ENCODE measurements around the gene CCDC9.
"Not testable (repeated sequence)": the region's sequence is repeated elsewhere in the genome, so short reads cannot be mapped to it uniquely, and the experiment has no call there.

CCDC9 gene

DNA sequence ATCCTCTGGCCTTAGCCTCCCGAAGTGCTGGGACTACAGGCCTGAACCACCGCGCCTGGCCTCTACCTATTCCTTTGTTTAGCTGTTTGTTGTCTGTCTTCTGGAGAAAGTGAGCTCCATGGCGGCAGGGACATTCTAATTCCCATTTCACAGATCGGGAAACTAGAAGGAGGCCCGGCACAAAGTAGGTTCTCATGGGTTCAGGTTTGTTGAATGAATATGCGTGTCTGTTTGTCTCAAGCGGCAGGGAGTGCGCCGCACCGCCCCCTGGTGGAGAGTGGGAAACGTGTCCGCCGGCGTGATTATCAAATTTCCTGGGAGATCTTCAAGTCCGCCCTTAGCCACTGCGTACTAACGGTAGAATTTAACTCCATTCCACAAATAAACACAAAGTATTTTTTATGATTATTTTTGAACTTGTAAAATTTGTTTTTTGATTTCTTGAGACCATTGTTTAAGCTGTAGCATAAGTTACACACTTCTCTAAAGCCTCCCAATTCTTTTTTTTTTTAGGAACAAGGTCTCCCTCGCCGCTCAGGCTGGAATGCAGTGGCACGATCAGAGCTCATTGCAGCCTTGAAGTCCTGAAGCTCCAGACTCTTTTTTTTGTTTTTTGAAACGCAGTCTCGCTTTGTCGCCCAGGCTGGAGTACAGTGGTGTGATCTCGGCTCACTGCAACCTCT, 8.9 kb upstream of the CCDC9 start:
- Histone ChIP-seq H3K36me3 (ENCODE audit: control insufficient read depth, insufficient read depth, low read length) (no peaks in the 10 kb centered on the region), H3K56ac (ENCODE audit: low read length) (no peak overlapping the region), H2BK5ac (ENCODE audit: low read length) (no peak overlapping the region), H3K4me2 (ENCODE audit: low read length) (no peak overlapping the region), H3K9ac (ENCODE audit: low read length) (no peak overlapping the region), H2BK120ac (ENCODE audit: low read depth, low read length) (no peak overlapping the region), H3K4me3 (ENCODE audit: low read length) (no peak overlapping the region), H4K5ac (ENCODE audit: low read length) (no peak overlapping the region), H2BK15ac (replicated peaks; ENCODE audit: low read depth) (no peak overlapping the region), H3K23ac (ENCODE audit: low read length) (no peak overlapping the region), H4K8ac (ENCODE audit: low read depth, low read length) (no peak overlapping the region), H3K18ac (ENCODE audit: low read length) (no peak overlapping the region), H3K4me1 (ENCODE audit: control insufficient read depth, low read depth, low read length) (peaks cover 2% of the 10 kb centered on the region), H3K4ac (ENCODE audit: low read depth, low read length) (no peak overlapping the region), H3K27me3 (ENCODE audit: insufficient read depth, low read length, poor library complexity) (no peaks in the 10 kb centered on the region), H3K27ac (ENCODE audit: low read depth, low read length) (no peak overlapping the region), H3K79me2 (ENCODE audit: control insufficient read depth, insufficient read depth, low read length) (no peaks in the 10 kb centered on the region), H3K79me1 (ENCODE audit: low read length) (no peaks in the 10 kb centered on the region), H2AK5ac (ENCODE audit: low read length) (no peak overlapping the region)
- DNase-seq, result peak; percentile 83
- no CpG with 5 or more reads among the region's 25 CpGs for WGBS (ENCODE audit: extremely low coverage, insufficient coverage, low lambda C conversion rate)

DNA sequence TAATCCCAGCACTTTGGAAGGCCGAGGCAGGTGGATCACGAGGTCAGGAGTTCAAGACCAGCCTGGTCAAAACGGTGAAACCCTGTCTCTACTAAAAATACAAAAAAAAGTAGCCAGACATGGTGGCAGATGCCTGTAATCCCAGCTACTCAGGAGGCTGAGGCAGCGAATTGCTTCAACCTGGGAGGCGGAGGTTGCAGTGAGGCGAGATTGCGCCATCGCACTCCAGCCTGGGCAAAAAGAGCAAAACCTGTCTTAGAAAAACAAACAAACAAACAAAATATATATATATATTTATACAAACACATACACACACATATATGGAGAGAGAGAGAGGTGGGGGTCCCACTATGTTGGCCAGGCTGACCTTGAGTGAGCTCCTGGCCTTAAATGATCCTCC, 3.3 kb upstream of the CCDC9 start:
- H2BK120ac ChIP-seq (ENCODE audit: low read depth, low read length); H3K4me1 ChIP-seq (ENCODE audit: control insufficient read depth, low read depth, low read length); H2BK15ac ChIP-seq (replicated peaks; ENCODE audit: low read depth); H3K56ac ChIP-seq (ENCODE audit: low read length); H3K79me1 ChIP-seq (ENCODE audit: low read length); H3K27ac ChIP-seq (ENCODE audit: low read depth, low read length); H3K4ac ChIP-seq (ENCODE audit: low read depth, low read length); H3K4me2 ChIP-seq (ENCODE audit: low read length); H3K4me3 ChIP-seq (ENCODE audit: low read length); H3K23ac ChIP-seq (ENCODE audit: low read length); DNase-seq; H2BK5ac ChIP-seq (ENCODE audit: low read length); H3K18ac ChIP-seq (ENCODE audit: low read length); H4K5ac ChIP-seq (ENCODE audit: low read length); H4K8ac ChIP-seq (ENCODE audit: low read depth, low read length); H3K36me3 ChIP-seq (ENCODE audit: control insufficient read depth, insufficient read depth, low read length); H3K27me3 ChIP-seq (ENCODE audit: insufficient read depth, low read length, poor library complexity); H2AK5ac ChIP-seq (ENCODE audit: low read length); H3K9ac ChIP-seq (ENCODE audit: low read length); H3K79me2 ChIP-seq (ENCODE audit: control insufficient read depth, insufficient read depth, low read length): not testable (repeated sequence)
- no CpG with 5 or more reads among the region's 8 CpGs for WGBS (ENCODE audit: extremely low coverage, insufficient coverage, low lambda C conversion rate)

DNA sequence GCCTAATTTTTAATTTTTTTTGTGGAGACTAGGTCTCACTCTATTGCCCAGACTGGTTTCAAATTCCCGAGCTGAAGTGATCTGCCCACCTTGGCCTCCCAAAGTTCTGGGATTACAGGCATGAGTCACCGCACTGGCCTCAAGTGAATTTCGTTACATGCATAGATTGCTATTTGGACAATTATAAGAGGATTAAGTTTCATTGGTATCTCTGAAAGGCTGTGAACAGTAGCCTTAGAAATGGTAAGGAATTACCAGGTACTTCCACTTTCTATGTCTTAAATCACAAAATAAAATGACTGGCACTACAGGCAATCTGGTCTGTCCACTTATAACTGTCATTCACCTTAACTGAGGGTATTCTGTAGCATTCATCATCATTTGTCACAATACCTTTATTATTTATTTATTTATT, 2.9 kb upstream of the CCDC9 start:
- Histone ChIP-seq H3K56ac (ENCODE audit: low read length) (no peak overlapping the region), H3K23ac (ENCODE audit: low read length) (no peak overlapping the region), H3K4me3 (ENCODE audit: low read length) (no peak overlapping the region), H3K79me1 (ENCODE audit: low read length) (peaks cover 8% of the 10 kb centered on the region), H3K4ac (ENCODE audit: low read depth, low read length) (no peak overlapping the region), H2BK120ac (ENCODE audit: low read depth, low read length) (no peak overlapping the region), H3K18ac (ENCODE audit: low read length) (no peak overlapping the region), H2AK5ac (ENCODE audit: low read length) (no peak overlapping the region), H4K5ac (ENCODE audit: low read length) (no peak overlapping the region), H3K4me1 (ENCODE audit: control insufficient read depth, low read depth, low read length) (peaks cover 2% of the 10 kb centered on the region), H3K79me2 (ENCODE audit: control insufficient read depth, insufficient read depth, low read length) (peaks cover 9% of the 10 kb centered on the region), H3K27ac (ENCODE audit: low read depth, low read length) (no peak overlapping the region), H3K36me3 (ENCODE audit: control insufficient read depth, insufficient read depth, low read length) (no peaks in the 10 kb centered on the region), H4K8ac (ENCODE audit: low read depth, low read length) (no peak overlapping the region), H2BK5ac (ENCODE audit: low read length) (no peak overlapping the region), H3K4me2 (ENCODE audit: low read length) (no peak overlapping the region), H3K27me3 (ENCODE audit: insufficient read depth, low read length, poor library complexity) (no peaks in the 10 kb centered on the region), H3K9ac (ENCODE audit: low read length) (no peak overlapping the region), H2BK15ac (replicated peaks; ENCODE audit: low read depth) (no peak overlapping the region)
- DNase-seq, result peak; percentile 65
- WGBS (ENCODE audit: extremely low coverage, insufficient coverage, low lambda C conversion rate), result no CpG with 5 or more reads among the region's 3 CpGs

DNA sequence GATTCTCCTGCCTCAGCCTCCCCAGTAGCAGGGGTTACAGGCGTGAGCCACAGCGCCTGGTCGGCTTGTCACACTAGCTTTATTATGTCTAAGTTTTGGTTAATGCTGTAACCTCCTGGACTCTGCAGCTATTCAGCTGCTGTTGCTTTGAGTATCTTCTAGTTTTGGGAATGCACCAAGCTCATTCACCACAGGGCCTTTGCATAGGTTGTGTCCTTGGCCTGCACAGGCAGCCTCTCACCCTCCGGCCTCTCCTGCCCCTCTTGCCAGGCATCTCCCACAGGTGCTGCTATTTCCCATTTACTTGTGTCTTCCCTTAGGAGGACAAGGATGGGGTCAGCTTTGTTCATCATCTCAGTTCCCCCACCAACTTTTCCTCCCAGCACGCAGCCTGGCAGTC, 2.4 kb upstream of the CCDC9 start:
- no peak overlapping the region for H2BK5ac ChIP-seq (ENCODE audit: low read length)
- no peak overlapping the region for H3K4me2 ChIP-seq (ENCODE audit: low read length)
- no peak overlapping the region for H2AK5ac ChIP-seq (ENCODE audit: low read length)
- H3K79me2 ChIP-seq (ENCODE audit: control insufficient read depth, insufficient read depth, low read length), result peaks cover 10% of the 10 kb centered on the region
- H3K23ac ChIP-seq (ENCODE audit: low read length), result no peak overlapping the region
- H4K8ac ChIP-seq (ENCODE audit: low read depth, low read length), result no peak overlapping the region
- WGBS (ENCODE audit: extremely low coverage, insufficient coverage, low lambda C conversion rate), result no CpG with 5 or more reads among the region's 5 CpGs
- H3K27me3 ChIP-seq (ENCODE audit: insufficient read depth, low read length, poor library complexity), result no peaks in the 10 kb centered on the region
- no peak overlapping the region for H2BK15ac ChIP-seq (replicated peaks; ENCODE audit: low read depth)
- no peak overlapping the region for H3K9ac ChIP-seq (ENCODE audit: low read length)
- H3K27ac ChIP-seq (ENCODE audit: low read depth, low read length), result no peak overlapping the region
- no peak overlapping the region for H3K4me3 ChIP-seq (ENCODE audit: low read length)
- no peak overlapping the region for H3K18ac ChIP-seq (ENCODE audit: low read length)
- no peak for DNase-seq
- H3K79me1 ChIP-seq (ENCODE audit: low read length), result peaks cover 11% of the 10 kb centered on the region
- H3K4me1 ChIP-seq (ENCODE audit: control insufficient read depth, low read depth, low read length), result peaks cover 2% of the 10 kb centered on the region
- H3K56ac ChIP-seq (ENCODE audit: low read length), result no peak overlapping the region
- no peak overlapping the region for H4K5ac ChIP-seq (ENCODE audit: low read length)
- peaks cover under 1% of the 10 kb centered on the region for H3K36me3 ChIP-seq (ENCODE audit: control insufficient read depth, insufficient read depth, low read length)
- H2BK120ac ChIP-seq (ENCODE audit: low read depth, low read length), result no peak overlapping the region
- no peak overlapping the region for H3K4ac ChIP-seq (ENCODE audit: low read depth, low read length)

DNA sequence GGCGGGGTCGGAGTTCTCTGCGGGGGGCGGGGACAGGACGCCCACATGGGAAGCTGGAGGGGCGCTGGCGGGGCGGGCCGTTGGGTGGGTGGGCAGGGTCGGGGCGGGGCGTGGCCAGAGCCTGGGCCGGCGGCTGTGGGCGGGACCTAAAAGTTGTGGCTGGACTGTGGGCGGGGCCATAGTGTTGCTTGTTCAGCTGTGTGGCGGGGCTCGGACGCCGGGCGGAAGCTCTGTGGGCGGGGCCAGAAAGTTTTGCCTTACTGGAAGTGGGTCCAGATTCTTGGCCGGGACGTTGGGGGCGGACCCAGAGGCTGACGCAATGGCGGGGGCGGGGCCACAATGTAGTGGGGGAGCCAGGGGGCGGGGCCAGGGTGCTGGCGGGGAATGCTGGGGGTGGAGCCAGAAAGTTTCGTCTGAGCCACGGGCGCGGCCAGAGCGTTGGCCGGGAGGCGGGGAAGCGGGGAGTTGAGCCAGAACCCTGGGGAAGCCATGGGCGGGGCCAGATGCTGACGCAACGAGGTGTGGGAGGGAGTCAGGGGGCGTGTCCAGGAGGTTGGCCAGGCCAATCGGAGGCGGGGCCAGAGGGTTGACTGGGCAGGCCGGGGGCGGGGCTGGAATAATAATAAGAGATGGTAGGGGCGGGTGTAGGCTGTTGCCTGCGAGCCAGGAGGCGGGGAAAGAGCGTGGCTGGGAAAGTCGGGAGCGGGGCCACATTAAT, 527 bp downstream of the CCDC9 start:
- Histone ChIP-seq H2BK15ac (replicated peaks; ENCODE audit: low read depth) (no peak overlapping the region), H3K23ac (ENCODE audit: low read length) (no peak overlapping the region), H3K56ac (ENCODE audit: low read length) (peak overlapping the region; percentile 90), H3K9ac (ENCODE audit: low read length) (peak overlapping the region; percentile 51), H3K36me3 (ENCODE audit: control insufficient read depth, insufficient read depth, low read length) (peaks cover 7% of the 10 kb centered on the region), H3K79me2 (ENCODE audit: control insufficient read depth, insufficient read depth, low read length) (peaks cover 12% of the 10 kb centered on the region), H3K4ac (ENCODE audit: low read depth, low read length) (no peak overlapping the region), H3K4me3 (ENCODE audit: low read length) (no peak overlapping the region), H3K4me1 (ENCODE audit: control insufficient read depth, low read depth, low read length) (peaks cover 2% of the 10 kb centered on the region), H4K8ac (ENCODE audit: low read depth, low read length) (no peak overlapping the region), H3K18ac (ENCODE audit: low read length) (no peak overlapping the region), H3K27me3 (ENCODE audit: insufficient read depth, low read length, poor library complexity) (no peaks in the 10 kb centered on the region), H2BK120ac (ENCODE audit: low read depth, low read length) (no peak overlapping the region), H2AK5ac (ENCODE audit: low read length) (no peak overlapping the region), H3K27ac (ENCODE audit: low read depth, low read length) (peak overlapping the region; percentile 25), H2BK5ac (ENCODE audit: low read length) (no peak overlapping the region), H4K5ac (ENCODE audit: low read length) (no peak overlapping the region), H3K79me1 (ENCODE audit: low read length) (peaks cover 22% of the 10 kb centered on the region), H3K4me2 (ENCODE audit: low read length) (no peak overlapping the region)
- no CpG with 5 or more reads among the region's 52 CpGs for WGBS (ENCODE audit: extremely low coverage, insufficient coverage, low lambda C conversion rate)
- DNase-seq, result peak; percentile 99

All from mesendoderm (in vitro differentiated cells).